22Rv1 (cell line): ENCODE data around the gene EPHA8.

Source experiments
- H3K27ac ChIP-seq: fragments of 450-650 bp; 2 replicates; pipeline ENCODE4 v1.5.1; 2017
- ZFX ChIP-seq: fragments of 450-650 bp; IDR thresholded peaks from 2 replicates; pipeline ENCODE4 v1.6.1; 2017; ENCODE audit warnings: antibody characterized with exemption, borderline replicate concordance
- TF ChIP-seq, protein P1 (sequence below): fragments of 450-650 bp; IDR thresholded peaks from 2 replicates; pipeline ENCODE4 v1.5.1; 2017; ENCODE audit warnings: mild to moderate bottlenecking

The EPHA8 gene

DNA sequence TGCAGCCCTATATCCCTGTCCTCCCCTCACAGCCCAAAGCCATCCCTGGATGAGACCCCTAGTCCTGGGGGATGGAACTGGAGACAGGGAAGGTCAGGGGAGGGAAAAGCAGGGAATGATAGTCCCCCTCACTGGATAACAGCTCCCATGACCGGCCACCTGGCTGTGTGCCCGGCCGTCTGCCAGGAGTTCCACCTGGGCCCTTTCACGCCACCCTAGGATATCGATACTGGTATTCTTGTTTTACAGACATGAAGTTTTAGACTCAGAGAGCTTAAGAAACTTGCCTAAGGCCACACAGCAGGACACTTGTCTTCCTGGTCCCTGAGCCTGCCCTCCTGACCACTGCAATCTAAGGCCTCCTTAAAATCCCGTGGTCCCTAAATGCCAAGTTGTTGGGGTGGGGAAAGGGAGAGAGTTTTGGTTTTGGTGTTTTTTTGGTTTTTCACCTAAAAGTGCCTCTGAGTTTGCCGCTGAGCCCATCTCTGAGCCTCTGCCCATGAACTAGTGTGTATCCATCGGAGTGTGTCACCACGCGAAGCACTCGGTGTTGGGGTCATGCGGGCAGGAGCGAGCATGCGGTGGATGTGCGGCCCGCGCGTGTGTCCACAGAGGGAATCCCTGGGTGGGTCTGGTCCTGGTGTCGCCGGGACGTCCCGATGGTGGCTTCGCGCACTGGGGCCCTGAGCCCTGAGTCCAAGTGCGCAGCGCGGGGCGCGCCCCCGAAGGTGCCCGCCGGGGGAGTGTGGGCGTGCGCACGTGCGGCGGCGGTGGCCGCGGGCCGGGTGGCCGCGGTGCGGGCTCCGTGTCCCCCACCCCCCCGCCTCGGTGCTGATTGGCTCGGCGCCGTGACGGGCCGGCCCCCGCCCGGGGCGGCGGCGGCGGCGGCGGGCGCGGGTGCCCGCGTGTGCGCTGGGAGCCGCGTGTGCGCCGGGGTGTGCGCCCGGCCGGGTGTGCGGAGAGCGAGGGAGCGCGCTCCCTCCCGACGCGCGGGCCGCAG is at the start of gene EPHA8:
EPHA8 (plus strand) TSS at position 906 of the 1,000 bp plus-strand sequence. CDS start 147 bp downstream, outside the sequence.
- no peak for TF ChIP-seq ZFX
- TF ChIP-seq, protein P1, sequence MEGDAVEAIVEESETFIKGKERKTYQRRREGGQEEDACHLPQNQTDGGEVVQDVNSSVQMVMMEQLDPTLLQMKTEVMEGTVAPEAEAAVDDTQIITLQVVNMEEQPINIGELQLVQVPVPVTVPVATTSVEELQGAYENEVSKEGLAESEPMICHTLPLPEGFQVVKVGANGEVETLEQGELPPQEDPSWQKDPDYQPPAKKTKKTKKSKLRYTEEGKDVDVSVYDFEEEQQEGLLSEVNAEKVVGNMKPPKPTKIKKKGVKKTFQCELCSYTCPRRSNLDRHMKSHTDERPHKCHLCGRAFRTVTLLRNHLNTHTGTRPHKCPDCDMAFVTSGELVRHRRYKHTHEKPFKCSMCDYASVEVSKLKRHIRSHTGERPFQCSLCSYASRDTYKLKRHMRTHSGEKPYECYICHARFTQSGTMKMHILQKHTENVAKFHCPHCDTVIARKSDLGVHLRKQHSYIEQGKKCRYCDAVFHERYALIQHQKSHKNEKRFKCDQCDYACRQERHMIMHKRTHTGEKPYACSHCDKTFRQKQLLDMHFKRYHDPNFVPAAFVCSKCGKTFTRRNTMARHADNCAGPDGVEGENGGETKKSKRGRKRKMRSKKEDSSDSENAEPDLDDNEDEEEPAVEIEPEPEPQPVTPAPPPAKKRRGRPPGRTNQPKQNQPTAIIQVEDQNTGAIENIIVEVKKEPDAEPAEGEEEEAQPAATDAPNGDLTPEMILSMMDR = no peak
- H3K27ac ChIP-seq = no peak within 1 kb of the TSS

DNA sequence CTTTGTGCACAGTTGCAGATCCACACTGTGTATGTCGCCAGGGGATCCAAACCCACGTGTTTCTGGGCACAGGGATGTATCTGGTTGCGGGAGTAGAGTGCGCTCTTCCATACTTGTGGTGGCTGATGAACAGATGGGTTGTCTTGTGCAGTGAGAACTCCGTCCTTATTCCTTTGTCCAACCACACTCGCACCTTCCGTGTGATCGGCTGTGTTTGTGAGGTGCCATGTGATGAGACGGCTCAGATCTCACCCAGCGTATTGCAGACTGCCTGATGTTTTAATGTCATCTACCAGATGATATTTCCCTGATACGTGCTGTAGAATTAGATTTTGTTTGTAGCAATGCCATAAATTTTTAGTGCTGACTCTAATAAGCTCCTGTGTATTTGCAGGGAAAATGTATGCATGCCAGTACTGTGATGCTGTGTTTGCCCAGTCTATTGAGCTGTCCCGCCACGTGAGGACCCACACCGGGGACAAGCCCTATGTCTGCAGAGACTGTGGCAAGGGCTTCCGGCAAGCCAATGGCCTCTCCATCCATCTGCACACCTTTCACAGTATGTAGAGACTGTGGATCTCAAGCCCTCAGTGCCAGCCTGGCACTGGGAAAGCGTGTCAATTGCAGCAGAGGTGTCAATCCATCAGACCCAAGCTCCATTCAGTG is 46.2 kb upstream of the EPHA8 start:
- no peak overlapping the region for H3K27ac ChIP-seq
- TF ChIP-seq, protein P1 = no peak
- TF ChIP-seq ZFX = no peak

DNA sequence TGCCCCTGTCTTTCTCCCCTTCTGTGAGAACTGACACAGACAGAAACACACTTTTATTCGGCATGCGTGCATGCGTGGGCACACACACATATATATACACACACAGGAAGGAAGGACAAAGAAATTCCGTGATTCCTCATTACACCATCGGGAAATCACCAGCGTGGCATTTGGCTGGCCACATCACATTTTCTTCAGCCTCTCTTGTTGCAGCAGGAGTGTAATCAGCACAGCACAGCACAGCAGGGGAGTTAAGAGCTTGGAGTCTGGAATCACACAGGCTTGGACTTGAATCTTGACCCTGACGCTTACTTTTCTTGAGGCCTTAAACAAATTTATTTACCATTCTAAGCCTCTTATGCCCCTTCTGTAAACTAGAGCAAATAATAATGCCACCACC is 45.3 kb upstream of the EPHA8 start:
- no peak overlapping the region for H3K27ac ChIP-seq
- TF ChIP-seq ZFX = no peak
- TF ChIP-seq, protein P1 = no peak

DNA sequence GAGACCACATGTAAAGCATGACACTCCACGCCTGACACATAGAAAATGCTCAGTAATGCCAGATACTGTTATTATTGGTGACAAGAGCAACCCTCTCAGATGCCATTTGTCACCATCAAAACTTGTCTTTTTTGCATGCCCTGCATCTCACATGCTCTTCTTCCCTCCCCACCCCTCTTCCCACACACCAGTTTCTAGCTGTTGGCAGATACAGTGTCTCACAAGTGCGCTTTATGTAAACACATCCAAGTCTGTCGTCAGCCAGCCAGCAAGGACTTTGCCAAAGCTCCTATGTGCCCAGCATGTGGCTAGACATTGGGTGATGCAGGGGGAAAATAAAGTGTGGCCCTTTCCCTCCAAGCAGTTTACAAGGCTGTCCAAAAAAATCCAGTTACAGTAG is 44.9 kb upstream of the EPHA8 start:
- H3K27ac ChIP-seq = no peak overlapping the region
- TF ChIP-seq, protein P1 = no peak
- TF ChIP-seq ZFX = no peak

DNA sequence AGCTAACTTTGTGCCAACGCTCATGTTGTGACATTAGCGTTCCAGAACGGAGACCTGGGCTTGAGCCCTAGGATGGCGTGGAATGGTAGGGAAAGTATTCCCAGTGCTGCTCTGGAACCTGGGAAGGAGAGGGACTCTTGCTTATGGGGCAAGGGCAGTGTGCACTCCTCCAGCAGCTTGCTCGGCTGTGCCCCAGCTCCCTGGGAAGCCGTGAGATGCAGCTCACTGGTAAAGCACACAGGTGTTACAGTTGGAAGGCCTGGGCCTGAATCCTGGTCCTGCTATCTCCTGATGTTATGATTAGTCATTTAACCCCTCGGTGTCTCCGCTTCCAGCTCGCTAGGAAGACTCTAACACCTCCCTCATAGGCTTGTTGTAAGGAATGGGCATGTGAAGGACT is 42.4 kb upstream of the EPHA8 start:
- H3K27ac ChIP-seq = no peak overlapping the region
- TF ChIP-seq, protein P1 = no peak
- no peak for TF ChIP-seq ZFX

DNA sequence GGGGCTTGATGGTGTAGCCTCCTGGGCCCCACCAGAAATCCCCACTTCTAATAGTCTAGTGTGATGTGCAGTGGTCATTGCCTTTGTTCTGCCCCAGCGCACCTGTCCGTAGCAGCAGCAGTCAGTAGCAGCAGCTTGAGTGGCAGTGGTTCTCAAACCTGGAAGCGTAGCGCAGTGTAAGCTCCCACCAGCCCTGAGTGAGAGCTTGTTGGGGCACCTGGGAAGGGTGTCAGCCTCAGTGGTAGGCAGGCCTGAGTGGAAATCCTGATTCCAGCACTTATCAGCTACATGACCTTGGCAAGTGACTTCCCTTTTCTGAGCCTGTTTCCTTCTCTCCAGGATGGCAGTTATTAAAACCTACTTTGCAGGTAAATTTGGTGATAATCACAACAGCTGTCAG is 41.6 kb upstream of the EPHA8 start:
- H3K27ac ChIP-seq = no peak overlapping the region
- TF ChIP-seq ZFX = no peak
- TF ChIP-seq, protein P1 = no peak
